ENCODE data around the gene TNNT2.

DNA sequence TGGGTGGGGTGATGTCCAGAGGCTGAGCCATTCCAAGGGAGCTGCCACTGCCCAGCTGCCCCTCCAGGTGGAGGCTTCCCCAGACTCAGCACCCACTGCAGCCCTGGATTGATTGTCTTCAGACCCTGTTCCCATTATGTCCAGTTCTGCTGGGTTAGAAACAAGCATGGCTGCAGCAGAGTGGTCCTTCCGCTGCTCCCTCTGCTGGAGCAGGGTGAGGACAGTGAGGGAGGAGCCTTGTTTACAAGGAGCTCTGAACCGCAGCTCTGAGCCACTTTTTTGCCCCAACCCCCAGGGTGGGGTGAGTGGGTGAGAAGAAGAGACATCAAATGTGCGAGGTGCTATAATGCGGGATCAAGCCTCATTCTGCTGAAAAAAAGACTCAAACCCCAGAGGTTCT, 2.3 kb downstream of the TNNT2 start:
- TF ChIP-seq, protein P1, sequence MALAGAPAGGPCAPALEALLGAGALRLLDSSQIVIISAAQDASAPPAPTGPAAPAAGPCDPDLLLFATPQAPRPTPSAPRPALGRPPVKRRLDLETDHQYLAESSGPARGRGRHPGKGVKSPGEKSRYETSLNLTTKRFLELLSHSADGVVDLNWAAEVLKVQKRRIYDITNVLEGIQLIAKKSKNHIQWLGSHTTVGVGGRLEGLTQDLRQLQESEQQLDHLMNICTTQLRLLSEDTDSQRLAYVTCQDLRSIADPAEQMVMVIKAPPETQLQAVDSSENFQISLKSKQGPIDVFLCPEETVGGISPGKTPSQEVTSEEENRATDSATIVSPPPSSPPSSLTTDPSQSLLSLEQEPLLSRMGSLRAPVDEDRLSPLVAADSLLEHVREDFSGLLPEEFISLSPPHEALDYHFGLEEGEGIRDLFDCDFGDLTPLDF (CRISPR knock-in tag; IDR thresholded peaks at IDR 0.05), result no peak
- TF ChIP-seq NR2F2 (IDR thresholded peaks at IDR 0.05; ENCODE audit: borderline replicate concordance, low read depth) (no peak), IKZF1 (IDR thresholded peaks at IDR 0.05) (no peak), POLR2AphosphoS5 (IDR thresholded peaks at IDR 0.05; ENCODE audit: low read depth, low read length) (no peak), TRIM22 (IDR thresholded peaks at IDR 0.05) (no peak), SOX13 (IDR thresholded peaks at IDR 0.05) (no peak), SOX13 (CRISPR knock-in tag; conservative IDR thresholded peaks at IDR 0.05 in 1 of 2, IDR thresholded peaks at IDR 0.05 in 1 of 2) (no peak), POLR2A (IDR thresholded peaks at IDR 0.05; ENCODE audit: insufficient read depth in 1 of 2, low read depth in 2 of 2, low read length in 2 of 2) (no peak)
- TF ChIP-seq, protein P2, sequence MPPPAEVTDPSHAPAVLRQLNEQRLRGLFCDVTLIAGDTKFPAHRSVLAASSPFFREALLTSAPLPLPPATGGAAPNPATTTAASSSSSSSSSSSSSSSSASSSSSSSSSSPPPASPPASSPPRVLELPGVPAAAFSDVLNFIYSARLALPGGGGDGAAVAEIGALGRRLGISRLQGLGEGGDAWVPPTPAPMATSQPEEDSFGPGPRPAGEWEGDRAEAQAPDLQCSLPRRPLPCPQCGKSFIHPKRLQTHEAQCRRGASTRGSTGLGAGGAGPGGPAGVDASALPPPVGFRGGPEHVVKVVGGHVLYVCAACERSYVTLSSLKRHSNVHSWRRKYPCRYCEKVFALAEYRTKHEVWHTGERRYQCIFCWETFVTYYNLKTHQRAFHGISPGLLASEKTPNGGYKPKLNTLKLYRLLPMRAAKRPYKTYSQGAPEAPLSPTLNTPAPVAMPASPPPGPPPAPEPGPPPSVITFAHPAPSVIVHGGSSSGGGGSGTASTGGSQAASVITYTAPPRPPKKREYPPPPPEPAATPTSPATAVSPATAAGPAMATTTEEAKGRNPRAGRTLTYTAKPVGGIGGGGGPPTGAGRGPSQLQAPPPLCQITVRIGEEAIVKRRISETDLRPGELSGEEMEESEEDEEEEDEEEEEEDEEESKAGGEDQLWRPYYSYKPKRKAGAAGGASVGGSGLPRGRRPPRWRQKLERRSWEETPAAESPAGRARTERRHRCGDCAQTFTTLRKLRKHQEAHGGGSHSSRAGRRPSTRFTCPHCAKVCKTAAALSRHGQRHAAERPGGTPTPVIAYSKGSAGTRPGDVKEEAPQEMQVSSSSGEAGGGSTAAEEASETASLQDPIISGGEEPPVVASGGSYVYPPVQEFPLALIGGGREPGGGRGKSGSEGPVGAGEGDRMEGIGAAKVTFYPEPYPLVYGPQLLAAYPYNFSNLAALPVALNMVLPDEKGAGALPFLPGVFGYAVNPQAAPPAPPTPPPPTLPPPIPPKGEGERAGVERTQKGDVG (CRISPR knock-in tag; IDR thresholded peaks at IDR 0.05; ENCODE audit: borderline replicate concordance), result no peak
